T-helper 2 cell treated with Interferon-gamma antibody and Interleukin-4, amounts not matched to agents 100 ng/mL and 5 ng/mL, for 36 hours (primary cell): Measurements from ENCODE around the gene LUZP4. TPM values are rescaled to one million over a fixed set of nuclear protein-coding genes. Genes with fewer than 3 reads are reported as not detected.
"Not testable (repeated sequence)": the region's sequence is repeated elsewhere in the genome, so short reads cannot be mapped to it uniquely, and the experiment has no call there.

Experiments used
- intact Hi-C: fragments of 100-400 bp; cut with micrococcal nuclease; formaldehyde crosslinking; loops from one replicate; pipeline ENCODE4 v1.15.1; 2023
- total RNA-seq: library from RNA; stranded (reverse); gene quantifications from 2 replicates; pipeline ENCODE4 v1.2.3, GENCODE V29; 2022

Gene LUZP4
- total RNA-seq, 1 donor from 2014 or later, result not detected

- intact Hi-C loops, result no loop called here
Observed at GRCh38 chrX:115333446-115333845, 43.9 kb downstream of the LUZP4 start.

- intact Hi-C loops, result no loop called here
Observed at GRCh38 chrX:115337491-115338144, 48.1 kb downstream of the LUZP4 start.

- intact Hi-C loops, result no loop called here
Observed at GRCh38 chrX:115339441-115340025, 50.0 kb downstream of the LUZP4 start.

- intact Hi-C loops, result no loop called here
Observed at GRCh38 chrX:115341421-115341820, 51.9 kb downstream of the LUZP4 start.

DNA sequence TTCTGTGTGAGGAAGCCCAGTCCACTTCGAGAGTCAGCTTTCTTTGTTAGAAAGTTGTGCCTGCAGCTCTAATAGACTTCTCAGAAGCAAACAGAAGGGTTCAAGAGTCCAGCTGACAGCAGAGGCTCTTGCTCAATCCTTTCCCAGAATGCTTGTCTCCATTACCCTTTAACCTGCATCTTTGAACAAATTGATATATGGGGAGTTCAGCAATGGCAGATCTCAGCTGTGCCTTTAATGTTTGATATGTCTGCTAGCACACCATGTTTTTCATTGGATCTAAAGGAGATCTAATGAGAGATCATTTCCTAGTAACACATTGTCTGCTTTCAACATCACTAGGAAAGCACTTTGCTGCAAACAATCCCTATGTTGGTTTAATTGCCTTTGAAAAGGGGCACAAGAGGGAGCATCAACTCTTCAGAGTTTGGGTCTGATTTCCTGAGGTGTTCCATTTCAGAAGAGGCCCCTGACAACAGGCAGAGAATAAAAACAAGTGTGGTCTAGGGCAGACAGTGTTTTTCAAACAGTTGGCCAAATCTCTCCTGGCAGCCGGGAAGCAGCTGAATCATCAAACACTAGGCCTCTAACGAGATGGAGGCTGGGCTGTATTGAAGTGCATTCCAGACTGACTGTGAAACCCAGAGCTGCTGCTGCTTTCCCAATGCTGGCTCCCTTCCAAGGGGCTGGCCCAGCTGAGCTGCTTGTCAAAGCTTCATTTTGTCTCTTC lies 55.5 kb downstream of the LUZP4 start:
- intact Hi-C loops, result no loop called here

DNA sequence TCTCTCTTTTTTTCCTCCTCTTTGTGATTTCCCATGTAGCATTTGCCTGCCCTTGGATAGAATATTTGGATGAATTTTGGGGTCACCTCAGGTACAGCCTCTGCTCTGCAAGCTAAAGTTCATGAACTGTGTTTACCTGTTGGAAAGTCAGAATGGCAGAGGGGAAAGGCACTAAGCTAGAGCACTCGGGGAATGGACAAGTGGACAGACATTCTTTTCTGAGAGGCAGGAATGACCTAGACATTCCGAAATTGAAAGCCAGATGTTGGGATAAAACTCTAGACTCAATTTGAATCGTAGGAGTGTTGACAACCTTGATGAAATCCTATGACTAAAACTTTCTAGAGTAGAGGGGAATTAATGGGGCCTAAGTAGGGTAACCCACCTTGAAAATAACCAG lies 56.1 kb downstream of the LUZP4 start:
- intact Hi-C loops, result no loop called here

DNA sequence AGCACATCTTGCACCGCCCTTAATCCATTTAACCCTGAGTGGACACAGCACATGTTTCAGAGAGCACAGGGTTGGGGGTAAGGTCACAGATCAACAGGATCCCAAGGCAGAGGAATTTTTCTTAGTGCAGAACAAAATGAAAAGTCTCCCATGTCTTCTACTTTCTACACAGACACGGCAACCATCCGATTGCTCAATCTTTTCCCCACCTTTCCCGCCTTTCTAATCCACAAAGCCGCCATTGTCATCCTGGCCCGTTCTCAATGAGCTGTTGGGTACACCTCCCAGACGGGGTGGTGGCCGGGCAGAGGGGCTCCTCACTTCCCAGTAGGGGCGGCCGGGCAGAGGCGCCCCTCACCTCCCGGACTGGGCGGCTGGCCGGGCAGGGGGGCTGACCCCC lies 57.2 kb downstream of the LUZP4 start:
- intact Hi-C loops, result not testable (repeated sequence)

DNA sequence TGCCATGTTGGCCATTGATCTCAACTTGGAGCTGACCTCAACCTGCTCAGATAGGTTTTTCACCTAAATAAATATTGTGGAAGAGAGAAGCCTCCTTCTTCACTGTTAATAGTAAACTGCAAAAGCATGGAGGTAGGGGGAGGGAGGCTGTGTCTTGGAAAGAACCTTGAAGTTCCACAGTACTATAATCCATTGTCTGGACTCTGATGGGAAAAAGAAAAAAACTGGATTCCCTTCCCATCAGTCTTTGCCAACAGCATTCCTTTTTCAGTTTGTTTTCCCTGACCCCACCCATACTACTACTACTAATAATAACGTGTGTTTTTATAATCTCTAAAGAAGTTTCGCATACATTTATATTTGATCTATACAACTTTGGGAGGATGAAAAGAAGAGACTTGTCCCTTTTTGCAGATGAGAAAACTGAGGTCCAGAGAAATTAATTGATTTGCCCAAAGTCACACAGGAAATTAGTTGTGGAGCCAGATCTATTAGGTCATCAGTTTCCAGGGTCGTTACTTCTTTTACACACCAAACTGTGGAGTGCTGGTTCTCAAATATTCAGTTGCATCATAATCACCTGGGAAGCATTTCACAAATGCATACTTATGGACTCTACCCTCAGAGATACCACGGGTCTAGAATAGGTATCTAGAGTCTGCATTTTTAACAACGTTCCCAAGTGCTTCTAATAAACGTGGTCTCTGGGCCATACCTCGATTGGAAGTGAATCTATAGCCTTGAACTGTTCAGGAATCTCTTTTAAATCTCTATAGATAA lies 59.1 kb downstream of the LUZP4 start:
- intact Hi-C loops, result no loop called here

DNA sequence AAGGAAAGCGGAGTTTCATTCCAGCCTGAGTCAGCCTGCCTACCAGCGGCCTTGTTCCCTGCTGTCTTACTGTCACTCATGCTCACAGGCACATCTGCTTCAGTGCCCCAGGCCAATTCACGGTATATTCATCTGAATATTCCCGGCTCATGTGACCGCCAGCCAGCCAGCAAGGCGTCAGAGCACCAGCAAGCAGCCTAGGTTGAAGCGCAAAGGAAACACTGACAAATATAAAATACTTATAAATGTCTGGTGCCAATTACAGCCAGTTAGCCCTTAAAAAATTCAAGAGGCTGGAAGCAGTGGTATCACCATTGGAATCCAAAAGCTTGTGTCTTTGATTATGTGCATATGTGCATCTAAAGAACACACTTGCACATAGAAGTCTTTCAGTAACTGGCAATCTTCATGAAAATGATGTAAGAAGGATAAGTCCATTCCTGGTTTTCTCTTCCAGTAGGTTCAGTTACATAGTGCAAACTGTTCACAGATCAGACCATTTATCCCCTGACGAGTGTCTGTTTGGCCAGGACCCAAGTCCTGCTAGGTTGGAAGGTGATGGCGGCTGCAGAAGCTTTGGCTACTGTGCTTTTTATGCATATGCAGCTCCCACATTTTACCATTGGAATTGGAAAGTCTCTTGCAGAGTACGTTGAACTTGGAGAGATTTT lies 61.3 kb downstream of the LUZP4 start:
- intact Hi-C loops, result no loop called here

DNA sequence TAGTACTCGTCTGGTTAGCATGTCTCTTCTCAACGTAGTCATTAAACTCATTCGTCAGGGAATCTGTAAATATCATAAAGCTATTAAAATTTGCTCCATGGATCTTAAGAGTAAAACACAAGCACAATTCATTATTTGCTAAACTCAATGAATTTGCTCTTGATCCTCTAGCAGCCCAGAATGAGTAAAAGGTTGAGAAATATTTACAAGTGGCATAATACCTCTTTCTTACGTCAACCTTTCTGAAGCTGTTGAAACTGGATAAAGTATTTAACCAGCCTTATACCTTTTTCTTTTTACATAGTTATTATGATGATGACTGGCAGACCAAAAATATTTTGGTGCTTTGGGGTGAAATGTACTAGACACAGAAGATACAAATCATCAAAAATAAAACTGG lies 66.9 kb downstream of the LUZP4 start:
- intact Hi-C loops, result no loop called here

Other genes with a start within 250 kb of the LUZP4 start
- gene RBMXL3, start 100.3 kb upstream of the LUZP4 start, total RNA-seq, result not detected in 2 replicates
- gene LRCH2, start 55.6 kb upstream of the LUZP4 start, total RNA-seq, result not detected in 2 replicates